Measurements from ENCODE around the gene COA7. TPM values are rescaled to one million over a fixed set of nuclear protein-coding genes. Genes with fewer than 3 reads are reported as not detected.
A peak's percentile ranks its signal among the peaks of the same experiment; 100 is the strongest.

Gene COA7
- total RNA-seq, 3 donors from 2014 or later (not counting 1 experiment from before 2014, with no cell fraction given) = 1.8 to 4.7 (median 3.9) TPM

GRCh38 chr1:52659356-52659755 is 38.8 kb downstream of the COA7 start:
- Mint-ChIP-seq H3K9me3 (no peaks in the 10 kb centered on the region), H3K4me1 (peaks cover 14 to 18% of the 10 kb centered on the region in 2 donors), H3K36me3 (no peaks in the 10 kb centered on the region), H3K27me3 (ENCODE audit: low read depth in 2 of 2) (no peaks in the 10 kb centered on the region), H3K4me3 (no peak overlapping the region), H3K27ac (no peak overlapping the region)
- H3K4me1 ChIP-seq (ENCODE audit: control insufficient read depth, insufficient read depth, low read length) = no peaks in the 10 kb centered on the region
- no peak for TF ChIP-seq CTCF (IDR thresholded peaks at IDR 0.05)
- no peak overlapping the region for H3K27ac ChIP-seq (ENCODE audit: low read length)
- intact Hi-C loops (cut with micrococcal nuclease) = no loop called here
- DNase-seq (no peak), ATAC-seq (no peak)
- WGBS (ENCODE audit: insufficient coverage) = 94% methylated on average over 3 of the region's 3 CpGs
- H3K27me3 ChIP-seq (ENCODE audit: control insufficient read depth, insufficient read depth, low read length) = no peaks in the 10 kb centered on the region
- H3K36me3 ChIP-seq (ENCODE audit: control insufficient read depth, insufficient read depth, low read length) = peaks cover 15% of the 10 kb centered on the region
- H3K4me3 ChIP-seq (ENCODE audit: low read length) = no peak overlapping the region
- no peaks in the 10 kb centered on the region for H3K9me3 ChIP-seq (ENCODE audit: control insufficient read depth, insufficient read depth, low read length)

GRCh38 chr1:52658795-52659194 is 39.4 kb downstream of the COA7 start:
- peaks cover 16 to 24% of the 10 kb centered on the region in 2 donors for H3K4me1 Mint-ChIP-seq
- TF ChIP-seq CTCF (IDR thresholded peaks at IDR 0.05) = no peak
- H3K27ac Mint-ChIP-seq = no peak overlapping the region
- Histone ChIP-seq H3K27me3 (ENCODE audit: control insufficient read depth, insufficient read depth, low read length) (no peaks in the 10 kb centered on the region), H3K4me3 (ENCODE audit: low read length) (no peak overlapping the region), H3K36me3 (ENCODE audit: control insufficient read depth, insufficient read depth, low read length) (peaks cover 15% of the 10 kb centered on the region), H3K4me1 (ENCODE audit: control insufficient read depth, insufficient read depth, low read length) (no peaks in the 10 kb centered on the region), H3K27ac (ENCODE audit: low read length) (no peak overlapping the region), H3K9me3 (ENCODE audit: control insufficient read depth, insufficient read depth, low read length) (no peaks in the 10 kb centered on the region)
- H3K36me3 Mint-ChIP-seq = no peaks in the 10 kb centered on the region
- no peak overlapping the region for H3K4me3 Mint-ChIP-seq
- no peak for DNase-seq
- WGBS (ENCODE audit: insufficient coverage) = 96% methylated on average over 1 of the region's 1 CpG
- ATAC-seq = no peak
- H3K9me3 Mint-ChIP-seq = no peaks in the 10 kb centered on the region
- intact Hi-C loops (cut with micrococcal nuclease) = no loop called here
- H3K27me3 Mint-ChIP-seq (ENCODE audit: low read depth in 2 of 2) = no peaks in the 10 kb centered on the region

- Mint-ChIP-seq H3K27me3 (ENCODE audit: low read depth in 2 of 2) (no peaks in the 10 kb centered on the region), H3K36me3 (no peaks in the 10 kb centered on the region), H3K9me3 (no peaks in the 10 kb centered on the region), H3K4me3 (no peak overlapping the region), H3K27ac (peak overlapping the region in 1 of 2 donors; percentile 41), H3K4me1 (peaks cover 22 to 30% of the 10 kb centered on the region in 2 donors)
- no peaks in the 10 kb centered on the region for H3K9me3 ChIP-seq (ENCODE audit: control insufficient read depth, insufficient read depth, low read length)
- H3K36me3 ChIP-seq (ENCODE audit: control insufficient read depth, insufficient read depth, low read length) = peaks cover 15% of the 10 kb centered on the region
- no peaks in the 10 kb centered on the region for H3K4me1 ChIP-seq (ENCODE audit: control insufficient read depth, insufficient read depth, low read length)
- WGBS (ENCODE audit: insufficient coverage) = 100% methylated on average over 3 of the region's 3 CpGs
- H3K4me3 ChIP-seq (ENCODE audit: low read length) = no peak overlapping the region
- DNase-seq = no peak
- intact Hi-C loops (cut with micrococcal nuclease) = no loop called here
- no peak for TF ChIP-seq CTCF (IDR thresholded peaks at IDR 0.05)
- no peaks in the 10 kb centered on the region for H3K27me3 ChIP-seq (ENCODE audit: control insufficient read depth, insufficient read depth, low read length)
- ATAC-seq = no peak
- no peak overlapping the region for H3K27ac ChIP-seq (ENCODE audit: low read length)
Observed at GRCh38 chr1:52657702-52658101, 40.4 kb downstream of the COA7 start.

- Histone ChIP-seq H3K4me1 (ENCODE audit: control insufficient read depth, insufficient read depth, low read length) (no peaks in the 10 kb centered on the region), H3K9me3 (ENCODE audit: control insufficient read depth, insufficient read depth, low read length) (no peaks in the 10 kb centered on the region), H3K27me3 (ENCODE audit: control insufficient read depth, insufficient read depth, low read length) (no peaks in the 10 kb centered on the region), H3K36me3 (ENCODE audit: control insufficient read depth, insufficient read depth, low read length) (peaks cover 18% of the 10 kb centered on the region), H3K4me3 (ENCODE audit: low read length) (no peak overlapping the region), H3K27ac (ENCODE audit: low read length) (no peak overlapping the region)
- Mint-ChIP-seq H3K27me3 (ENCODE audit: low read depth in 2 of 2) (no peaks in the 10 kb centered on the region), H3K4me1 (peaks cover 22 to 26% of the 10 kb centered on the region in 2 donors), H3K4me3 (no peak overlapping the region), H3K9me3 (no peaks in the 10 kb centered on the region), H3K36me3 (no peaks in the 10 kb centered on the region), H3K27ac (peak overlapping the region; percentile 26 to 51)
- ATAC-seq (no peak), DNase-seq (no peak)
- TF ChIP-seq CTCF (IDR thresholded peaks at IDR 0.05) = no peak
- intact Hi-C loops (cut with micrococcal nuclease) = no loop called here
Observed at GRCh38 chr1:52654063-52654462, 44.1 kb downstream of the COA7 start.
